HG02759 (cell line): ENCODE data around the gene NEUROD2.

Source experiments
- ATAC-seq: cut with Tn5 transposase; IDR thresholded peaks from one replicate; pipeline ENCODE4 v1.9.1; 2021; ENCODE audit warnings: mild to moderate bottlenecking, moderate library complexity; ENCODE audit not compliant: unreplicated experiment

NEUROD2 gene

DNA sequence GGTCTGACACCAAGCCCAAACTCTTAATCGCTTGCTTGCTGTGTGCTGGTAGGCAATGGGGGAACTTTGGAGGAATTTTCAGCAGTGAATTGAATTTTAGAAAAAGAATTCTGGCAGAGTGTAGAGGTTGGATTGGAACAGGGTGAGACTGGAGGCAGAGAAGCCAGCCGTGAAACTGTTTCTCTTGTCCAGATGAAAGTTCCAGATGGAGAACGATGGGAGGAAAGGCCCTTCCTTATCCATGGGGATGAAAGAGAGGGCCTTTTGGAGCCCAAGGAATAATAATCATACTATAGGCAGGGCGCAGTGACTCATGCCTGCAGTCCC, 26.0 kb downstream of the NEUROD2 start:
- no peak for ATAC-seq

DNA sequence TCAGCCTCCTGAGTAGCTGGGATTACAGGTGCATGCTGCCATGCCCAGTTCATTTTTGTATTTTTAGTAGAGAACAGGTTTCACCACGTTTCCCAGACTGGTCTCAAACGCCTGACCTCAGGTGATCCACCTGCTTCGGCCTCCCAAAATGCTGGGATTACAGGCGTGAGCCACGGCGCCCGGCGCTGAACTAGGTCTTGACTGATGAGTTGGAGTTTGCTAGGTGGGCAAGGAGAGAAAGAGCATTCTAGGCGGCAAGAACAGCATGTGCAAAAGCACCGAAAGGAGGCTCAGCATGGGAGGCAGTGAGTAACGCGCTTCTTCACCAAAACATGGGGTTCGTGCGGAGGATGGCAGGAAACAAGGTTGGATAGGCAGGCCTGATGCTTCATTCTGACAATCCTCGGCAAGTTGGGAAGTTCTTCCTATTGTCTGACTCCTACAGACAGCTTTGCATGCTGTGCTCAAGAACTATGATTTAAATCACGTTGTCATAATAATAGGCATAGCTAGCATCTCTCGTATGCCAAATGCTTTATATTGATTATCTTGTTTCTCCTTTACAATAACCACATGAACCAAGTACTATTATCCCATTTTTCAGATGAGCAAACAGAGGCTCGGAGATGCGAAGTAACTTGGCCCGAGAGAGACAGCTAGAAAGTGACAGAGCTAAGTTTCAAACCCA, 26.5 kb downstream of the NEUROD2 start:
- no peak for ATAC-seq

DNA sequence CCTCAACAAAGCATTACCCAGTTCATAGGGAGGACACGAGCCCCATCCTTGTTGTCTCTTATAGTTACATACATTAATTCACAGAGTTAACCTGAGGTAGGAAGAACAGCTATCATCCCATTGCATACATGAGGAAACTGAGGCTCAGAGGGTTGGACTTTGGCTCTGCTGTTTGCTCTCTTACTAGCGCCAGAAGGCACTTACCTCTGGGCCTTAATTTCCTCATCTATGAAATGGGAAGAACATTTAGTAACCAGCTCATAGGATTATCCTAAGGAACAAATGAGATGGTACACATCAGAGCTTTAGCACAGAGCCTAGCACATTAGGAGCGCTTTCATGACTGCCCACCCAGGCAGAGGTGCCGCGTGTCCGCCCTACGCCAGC, 27.6 kb downstream of the NEUROD2 start:
- ATAC-seq, result no peak

DNA sequence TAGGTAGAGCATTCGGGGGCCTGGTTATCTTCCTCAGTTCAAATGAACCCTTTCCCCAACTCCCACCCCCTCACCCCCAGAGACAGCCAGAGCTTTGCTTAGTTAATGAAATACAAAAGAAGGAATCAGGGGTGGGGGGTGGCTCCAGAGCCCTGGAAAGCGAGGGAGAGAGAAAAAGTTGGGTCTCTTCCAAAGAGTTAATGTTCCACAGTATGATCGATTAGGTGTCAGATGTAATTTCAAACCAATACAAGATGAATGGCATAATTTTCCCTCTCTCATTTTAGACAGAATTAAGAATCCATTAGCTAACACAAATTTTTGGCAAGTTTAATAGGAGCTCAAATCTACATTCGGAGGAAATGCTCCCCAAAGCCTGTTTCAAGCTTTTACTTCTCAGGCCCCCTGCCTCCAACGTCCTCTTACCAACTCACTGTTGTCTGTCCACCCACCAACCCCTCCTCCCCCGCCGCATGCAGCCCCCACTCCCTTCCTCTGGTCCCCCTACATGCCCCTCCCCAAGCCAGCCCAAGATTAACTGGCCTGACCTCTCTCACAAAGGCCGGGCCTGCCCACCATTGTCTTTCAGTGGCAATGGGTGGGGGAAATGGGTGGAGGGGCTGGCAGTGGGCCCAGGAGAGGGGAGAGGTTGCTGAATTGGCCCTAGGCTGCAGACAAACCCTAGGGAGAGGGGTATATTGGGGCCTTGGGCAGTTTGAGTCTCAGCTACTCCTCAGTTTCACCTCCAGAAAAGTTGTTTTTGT, 28.2 kb downstream of the NEUROD2 start:
- ATAC-seq, result no peak

DNA sequence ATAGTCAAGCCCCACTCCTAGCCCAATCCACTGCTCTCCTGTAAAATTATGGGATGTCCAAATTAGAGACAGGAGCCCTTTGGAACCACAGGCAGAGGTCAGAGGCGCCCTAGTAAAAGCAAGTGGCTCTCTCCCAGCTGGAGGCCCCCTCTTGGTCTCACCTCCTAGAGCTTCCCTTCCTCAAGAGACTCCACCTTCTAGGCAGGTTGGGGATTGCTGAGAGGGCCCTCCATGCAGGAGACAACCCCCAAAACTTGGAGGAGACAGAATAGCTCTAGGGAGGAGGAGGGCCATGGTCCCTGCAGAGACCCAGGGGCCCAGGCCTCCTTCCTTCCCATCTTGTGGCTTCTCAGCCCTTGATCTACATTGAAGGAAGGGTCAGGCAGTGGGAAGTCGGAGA, 29.4 kb downstream of the NEUROD2 start:
- ATAC-seq, result no peak

DNA sequence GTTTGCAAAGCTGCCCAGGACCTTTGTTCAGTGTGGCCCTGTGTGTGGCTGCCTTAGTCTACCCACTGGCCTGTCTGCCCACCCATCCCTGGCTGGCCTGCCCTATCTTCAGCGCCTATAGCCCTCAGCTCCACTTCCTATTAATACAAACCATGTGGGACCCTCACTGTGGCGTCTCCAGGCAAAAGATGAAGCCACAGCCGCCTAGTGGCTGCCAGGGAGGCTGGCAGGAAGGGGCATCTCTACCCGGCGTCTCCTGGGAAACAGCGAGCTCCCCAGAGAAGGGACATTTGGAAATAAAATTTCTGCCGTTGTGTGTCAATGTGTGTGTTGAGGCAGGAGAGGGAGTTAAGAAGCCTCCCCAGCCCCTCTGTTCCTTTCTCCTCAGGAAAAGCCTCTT, 31.5 kb downstream of the NEUROD2 start:
- no peak for ATAC-seq

DNA sequence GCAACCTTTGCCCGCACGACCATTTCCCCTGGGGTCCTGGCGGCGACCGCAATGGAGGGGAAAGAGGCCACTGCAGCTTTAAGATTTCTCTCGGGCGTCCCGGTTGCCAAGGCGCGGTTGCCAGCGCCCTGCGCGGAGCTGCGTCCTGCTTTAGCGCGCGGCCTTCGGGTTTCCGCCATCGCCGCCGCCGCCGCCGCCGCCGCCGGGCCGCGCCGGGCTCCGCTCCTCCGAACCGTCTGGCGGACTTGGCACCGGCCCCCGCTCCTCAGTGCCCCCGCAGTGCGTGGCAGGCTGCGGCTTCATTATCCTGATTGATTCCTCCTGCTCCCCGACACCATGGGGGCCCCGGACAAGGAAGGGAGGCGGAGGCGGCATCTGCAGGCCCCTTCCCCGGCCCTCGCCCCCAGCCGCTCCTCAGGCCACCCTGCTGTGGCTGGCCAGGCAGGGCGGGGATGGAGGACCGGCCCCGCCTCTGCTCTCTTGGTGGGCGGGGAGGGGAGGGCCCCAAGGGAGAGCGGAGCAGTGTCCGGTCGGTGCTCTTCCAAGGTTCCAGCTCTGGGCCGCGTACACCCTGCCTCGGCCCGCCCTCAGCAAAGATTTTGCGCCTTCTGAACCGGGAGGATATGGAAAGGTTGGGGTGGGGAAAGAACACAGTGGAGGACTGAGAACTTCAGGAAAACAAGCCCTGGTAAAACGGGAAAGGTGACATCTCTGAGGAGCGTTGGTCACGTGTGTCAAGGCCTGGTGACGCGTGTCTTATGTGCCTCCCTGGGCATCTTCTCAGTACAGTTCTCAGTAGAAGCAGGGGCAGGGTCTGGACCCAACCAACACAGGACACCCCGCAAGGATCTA, 34.0 kb downstream of the NEUROD2 start:
- no peak for ATAC-seq

DNA sequence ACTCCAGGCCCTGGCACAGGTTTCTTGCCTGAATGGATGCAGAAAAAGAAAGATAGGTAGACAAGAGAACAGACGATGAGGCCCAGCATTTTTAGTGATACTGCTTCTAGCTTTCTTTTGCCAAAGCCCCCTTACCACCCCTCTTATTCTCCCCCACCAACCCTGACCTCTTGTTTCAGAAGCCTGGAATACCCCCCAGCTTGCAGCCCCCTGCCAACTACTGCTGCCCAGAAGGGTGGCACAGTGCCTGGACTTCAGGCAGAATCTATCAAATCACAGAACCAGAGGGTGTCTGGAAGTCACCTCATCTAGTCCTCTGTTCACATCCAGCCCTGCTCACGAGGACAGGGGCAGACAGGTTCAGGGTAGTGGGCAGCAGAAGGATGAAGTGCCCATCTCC, 35.6 kb downstream of the NEUROD2 start:
- no peak for ATAC-seq

DNA sequence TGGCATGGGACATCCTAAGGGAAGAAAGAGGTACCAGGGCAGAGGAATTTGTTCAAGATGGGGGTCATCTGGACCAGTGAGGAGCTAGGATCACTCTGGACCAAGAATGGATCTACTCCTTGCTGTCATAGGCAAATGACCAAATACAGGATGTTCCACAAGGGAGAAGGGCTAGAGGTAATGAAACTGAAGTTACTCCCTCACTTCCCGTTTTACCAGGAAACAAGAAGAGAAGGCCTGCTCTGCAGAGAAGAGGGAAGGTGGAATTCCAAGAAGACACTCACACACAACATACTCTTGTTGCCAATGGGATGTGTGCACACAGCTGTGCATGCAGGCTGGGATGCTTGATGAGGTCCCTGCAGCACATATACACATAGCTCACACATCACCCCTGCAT, 38.6 kb downstream of the NEUROD2 start:
- ATAC-seq, result no peak

DNA sequence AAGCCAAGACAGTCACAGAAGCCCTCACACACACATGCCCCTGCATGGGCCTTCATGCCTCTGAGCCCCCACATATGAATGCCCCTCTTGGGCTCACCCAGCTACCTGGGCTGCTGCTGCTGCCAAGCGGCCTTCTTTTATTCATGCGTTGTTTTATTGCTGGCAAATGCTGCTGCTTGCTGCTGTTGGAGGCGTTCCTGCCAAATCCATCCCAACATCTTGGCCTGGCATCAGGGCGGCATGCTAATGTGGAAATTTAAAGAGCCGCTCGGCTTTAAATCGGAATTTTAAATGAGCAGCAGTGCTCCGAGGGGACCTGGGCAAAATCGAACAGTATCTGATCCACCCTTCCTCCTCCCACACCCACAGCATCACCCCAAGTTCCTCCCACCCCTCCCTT, 39.0 kb downstream of the NEUROD2 start:
- ATAC-seq, result no peak

DNA sequence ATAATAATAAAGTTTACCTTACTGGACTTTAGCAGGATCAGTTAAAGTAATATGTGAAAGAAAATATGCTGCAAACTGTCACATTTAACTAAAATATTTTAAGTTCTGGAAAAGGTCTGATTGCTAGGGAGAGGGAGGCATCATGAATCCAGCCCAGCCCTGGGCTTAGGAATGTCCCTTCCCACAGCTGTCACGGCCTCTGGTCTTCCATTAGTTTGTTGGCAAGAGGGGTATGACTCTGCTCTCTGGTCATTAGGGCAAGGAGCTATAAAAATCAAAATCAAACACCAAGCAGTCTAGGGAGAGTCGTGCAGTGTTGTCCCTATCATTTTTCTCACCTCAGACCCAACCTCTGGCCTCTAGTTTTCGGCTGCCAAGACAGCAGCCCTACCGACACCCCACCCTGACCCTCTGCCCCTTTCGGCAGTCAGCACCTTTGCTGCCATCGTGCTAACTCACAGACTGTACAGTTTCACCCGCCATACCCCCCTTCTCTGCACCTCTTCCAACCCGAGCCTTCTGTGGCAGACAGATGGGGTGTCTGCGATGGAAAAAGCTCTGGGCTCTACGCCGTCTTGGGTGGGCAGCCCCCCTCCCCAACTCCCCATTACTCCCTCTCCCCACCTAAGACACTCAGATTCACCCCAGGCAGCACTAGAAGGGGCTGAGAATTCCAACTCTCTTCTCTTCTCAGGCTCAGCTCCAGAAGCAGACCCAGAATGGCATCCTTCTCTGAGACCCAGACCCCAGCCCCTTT, 41.4 kb downstream of the NEUROD2 start:
- ATAC-seq, result no peak

DNA sequence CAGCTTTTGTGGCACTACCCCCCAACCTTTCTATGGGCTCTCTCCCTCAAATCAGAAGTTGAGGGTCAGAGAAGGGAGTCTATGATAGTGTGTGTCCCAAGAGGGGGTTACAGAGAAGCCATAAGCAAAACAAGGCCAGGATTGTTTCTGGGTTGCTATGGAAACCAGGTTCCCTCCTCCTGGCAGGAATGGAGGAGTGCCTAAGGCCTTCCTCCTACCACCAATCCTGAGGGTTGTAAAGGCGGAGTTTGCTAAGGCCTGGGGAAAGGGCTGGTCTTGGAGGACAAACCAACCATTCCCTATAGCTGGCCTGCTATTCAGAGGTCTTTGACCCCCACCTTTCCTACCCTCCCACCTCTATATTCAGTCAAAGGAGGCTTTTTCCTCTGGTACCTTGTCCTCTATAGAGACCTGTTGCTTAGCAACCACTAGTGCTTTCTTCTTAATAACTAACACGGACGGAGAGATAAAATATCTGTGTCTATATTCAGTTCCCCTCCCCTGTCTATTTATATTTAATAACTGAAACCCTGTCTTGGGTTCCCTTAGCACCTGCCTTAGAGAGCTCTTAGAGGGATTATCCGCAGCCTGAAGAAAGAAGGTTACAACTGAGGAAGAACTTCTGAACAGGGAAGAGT, 43.4 kb downstream of the NEUROD2 start:
- ATAC-seq, result no peak

DNA sequence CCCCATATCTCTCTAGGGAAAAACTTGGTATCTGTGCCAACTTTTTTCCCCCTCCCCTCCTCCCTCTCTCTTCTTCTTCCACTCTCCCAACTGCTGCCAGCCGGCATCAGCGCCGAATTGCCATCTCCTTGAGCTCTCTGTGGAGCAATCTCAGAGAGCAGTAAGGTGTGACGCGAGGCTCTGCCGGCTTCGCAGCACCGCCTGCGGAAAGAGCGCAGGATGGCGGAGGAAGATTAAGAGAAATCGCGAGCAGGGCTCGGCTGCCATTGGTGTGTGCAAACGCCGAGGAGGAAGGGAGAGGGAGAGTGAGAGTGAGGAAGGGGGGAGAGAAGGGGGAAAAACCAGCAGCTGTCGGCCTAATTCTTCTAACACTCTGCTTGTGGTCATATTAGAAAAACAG, 44.2 kb downstream of the NEUROD2 start:
- ATAC-seq, result no peak

DNA sequence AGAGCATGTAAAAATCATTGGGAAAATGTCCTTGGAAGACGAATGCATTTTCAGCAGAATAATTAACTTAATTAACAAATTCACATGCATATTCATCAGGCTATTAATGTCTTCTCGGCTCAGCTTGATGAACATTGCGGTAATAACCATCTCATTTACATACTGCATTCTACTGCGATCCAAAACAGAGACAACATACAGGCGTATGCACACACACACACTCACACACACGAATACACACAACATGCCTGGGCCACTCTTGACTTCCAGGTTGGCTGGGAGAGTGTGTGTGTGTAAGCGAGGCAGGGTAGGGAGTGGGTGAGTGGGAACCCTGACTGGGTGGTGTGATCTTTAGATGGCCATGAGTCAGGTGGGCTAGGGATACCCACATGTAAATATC, 44.7 kb downstream of the NEUROD2 start:
- no peak for ATAC-seq

DNA sequence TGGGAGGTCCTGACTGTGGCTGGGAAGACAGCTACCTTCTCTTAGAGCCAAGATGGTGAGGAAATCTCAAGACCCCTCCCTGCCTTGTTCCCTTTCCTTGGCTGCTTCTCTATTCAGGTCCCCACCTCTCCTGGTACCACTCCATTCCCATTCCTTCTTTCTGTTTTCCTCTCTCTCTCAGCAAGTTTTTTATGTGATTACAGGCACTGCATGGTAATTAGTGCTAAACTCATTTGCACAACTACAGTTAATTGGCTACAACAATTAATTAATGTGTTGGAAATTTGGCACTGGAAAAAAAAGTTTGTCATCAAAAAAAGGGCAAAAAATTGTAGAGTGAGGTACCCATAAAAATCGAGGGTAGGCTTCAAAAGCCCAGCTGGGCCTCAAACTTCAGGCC, 45.3 kb downstream of the NEUROD2 start:
- no peak for ATAC-seq

DNA sequence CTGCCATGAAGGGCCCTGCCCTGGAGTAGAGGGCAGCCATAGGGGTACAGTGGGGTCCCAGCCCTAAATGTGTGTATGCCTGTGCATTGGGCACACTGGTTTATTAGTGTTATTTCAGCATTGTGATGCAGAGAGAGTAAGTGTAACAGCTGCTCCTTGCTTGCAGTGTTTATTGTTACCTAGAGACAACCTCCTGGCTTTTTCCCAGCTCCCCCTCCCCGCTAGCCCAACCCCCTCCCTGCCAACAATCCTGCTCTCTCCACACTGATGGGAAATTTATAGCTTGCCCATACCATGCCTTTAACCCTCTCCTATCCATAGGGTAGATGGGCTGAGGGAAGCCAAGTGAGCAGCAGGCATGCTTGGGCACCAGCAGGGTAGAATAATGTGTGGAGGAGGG, 51.3 kb downstream of the NEUROD2 start:
- ATAC-seq, result no peak

DNA sequence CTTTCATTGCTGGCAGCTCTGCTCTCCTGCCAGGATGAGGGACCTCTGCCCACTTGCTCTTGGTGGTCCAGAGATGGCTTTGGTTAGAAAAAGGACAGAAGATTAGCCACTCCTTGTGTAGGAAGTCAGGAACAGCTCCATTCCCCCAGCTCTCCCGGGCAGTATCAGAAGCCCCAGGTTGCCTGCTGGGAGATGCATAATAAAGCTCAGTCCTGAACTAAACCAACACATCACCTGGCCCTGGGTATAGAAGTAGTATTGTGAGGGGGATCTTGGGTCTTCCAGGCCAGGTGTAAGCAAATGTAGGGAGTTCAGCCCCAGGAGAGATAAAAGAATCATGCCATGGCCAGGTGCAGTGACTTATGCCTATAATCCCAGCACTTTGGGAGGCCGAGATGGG, 52.4 kb downstream of the NEUROD2 start:
- no peak for ATAC-seq
